ENCODE results near the gene SLC15A5. TPM values are rescaled to one million over a fixed set of nuclear protein-coding genes. Genes with fewer than 3 reads are reported as not detected.

Gene SLC15A5
- total and polyA plus RNA-seq, 4 donors = not detected

DNA sequence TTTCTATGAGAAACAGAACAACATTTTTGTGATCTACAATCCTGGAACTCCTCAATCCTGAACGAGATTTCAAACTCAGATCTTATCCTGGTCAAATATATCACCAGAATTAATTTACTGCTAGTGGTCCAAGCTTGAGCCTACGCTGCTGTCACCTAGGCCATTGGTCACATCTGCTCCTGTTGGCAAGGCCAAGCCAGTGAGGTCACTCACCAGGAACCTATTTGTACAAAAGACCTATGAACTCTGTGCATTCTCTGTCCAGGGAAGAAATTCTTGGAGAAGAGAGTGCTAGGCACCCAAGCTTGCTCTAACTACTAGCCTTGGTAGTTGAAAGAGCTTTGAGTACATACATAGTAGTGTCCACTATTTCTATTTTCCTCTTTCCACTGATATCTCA is 106.1 kb downstream of the SLC15A5 start:
- no peak for ATAC-seq (ENCODE audit: insufficient read depth, low FRiP score)
- DNase-seq = no peak
- H3K9ac ChIP-seq (ENCODE audit: insufficient read depth in 1 of 2, low read length in 2 of 2) = no peak overlapping the region
- no peak overlapping the region for H3K27ac ChIP-seq (ENCODE audit: low read depth in 1 of 2, low read length in 1 of 2)
- H3K4me3 ChIP-seq = no peak overlapping the region
- TF ChIP-seq, protein P1, sequence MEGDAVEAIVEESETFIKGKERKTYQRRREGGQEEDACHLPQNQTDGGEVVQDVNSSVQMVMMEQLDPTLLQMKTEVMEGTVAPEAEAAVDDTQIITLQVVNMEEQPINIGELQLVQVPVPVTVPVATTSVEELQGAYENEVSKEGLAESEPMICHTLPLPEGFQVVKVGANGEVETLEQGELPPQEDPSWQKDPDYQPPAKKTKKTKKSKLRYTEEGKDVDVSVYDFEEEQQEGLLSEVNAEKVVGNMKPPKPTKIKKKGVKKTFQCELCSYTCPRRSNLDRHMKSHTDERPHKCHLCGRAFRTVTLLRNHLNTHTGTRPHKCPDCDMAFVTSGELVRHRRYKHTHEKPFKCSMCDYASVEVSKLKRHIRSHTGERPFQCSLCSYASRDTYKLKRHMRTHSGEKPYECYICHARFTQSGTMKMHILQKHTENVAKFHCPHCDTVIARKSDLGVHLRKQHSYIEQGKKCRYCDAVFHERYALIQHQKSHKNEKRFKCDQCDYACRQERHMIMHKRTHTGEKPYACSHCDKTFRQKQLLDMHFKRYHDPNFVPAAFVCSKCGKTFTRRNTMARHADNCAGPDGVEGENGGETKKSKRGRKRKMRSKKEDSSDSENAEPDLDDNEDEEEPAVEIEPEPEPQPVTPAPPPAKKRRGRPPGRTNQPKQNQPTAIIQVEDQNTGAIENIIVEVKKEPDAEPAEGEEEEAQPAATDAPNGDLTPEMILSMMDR (IDR thresholded peaks at IDR 0.05; ENCODE audit: control extremely low read depth, extremely low read depth) = no peak
- H3K27me3 ChIP-seq (ENCODE audit: control insufficient read depth in 3 of 3, insufficient read depth in 3 of 3, low read length in 2 of 3) = no peaks in the 10 kb centered on the region
- H3K9me3 ChIP-seq (ENCODE audit: control insufficient read depth in 4 of 4, insufficient read depth in 3 of 4, low read length in 3 of 4) = no peaks in the 10 kb centered on the region
- WGBS, 2 donors = 79 to 81% methylated on average over 2 of the region's 2 CpGs
- H3K4me1 ChIP-seq (ENCODE audit: control insufficient read depth in 5 of 5, insufficient read depth in 5 of 5, low read length in 5 of 5) = peaks cover 0 to 2% (median 0%) of the 10 kb centered on the region in 5 donors
- no peaks in the 10 kb centered on the region for H3K36me3 ChIP-seq (ENCODE audit: control insufficient read depth in 4 of 4, insufficient read depth in 4 of 4, low read length in 4 of 4)

DNA sequence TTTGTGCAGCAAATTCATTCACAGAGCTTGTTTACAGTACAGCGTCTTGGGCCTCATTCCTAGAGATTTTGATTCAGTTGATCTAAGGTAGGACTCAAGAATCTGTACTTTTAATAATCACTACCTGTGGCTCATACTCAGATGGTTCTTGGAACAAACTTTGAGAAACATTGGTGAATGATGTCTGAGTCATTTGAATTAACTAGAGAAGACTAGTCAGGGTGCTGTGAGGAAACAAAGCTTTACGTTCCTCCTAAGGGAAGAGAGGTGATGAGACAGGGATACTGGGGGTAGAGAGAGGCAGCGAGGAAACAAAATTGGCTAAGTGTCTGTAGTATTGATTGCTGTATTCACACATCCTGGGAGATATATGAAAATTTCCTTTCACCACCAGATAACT is 109.4 kb downstream of the SLC15A5 start:
- no peaks in the 10 kb centered on the region for H3K9me3 ChIP-seq (ENCODE audit: control insufficient read depth in 4 of 4, insufficient read depth in 3 of 4, low read length in 3 of 4)
- H3K4me3 ChIP-seq = no peak overlapping the region
- H3K27ac ChIP-seq (ENCODE audit: low read depth in 1 of 2, low read length in 1 of 2) = no peak overlapping the region
- no peak overlapping the region for H3K9ac ChIP-seq (ENCODE audit: insufficient read depth in 1 of 2, low read length in 2 of 2)
- ATAC-seq (ENCODE audit: insufficient read depth, low FRiP score) (no peak), DNase-seq (no peak)
- H3K36me3 ChIP-seq (ENCODE audit: control insufficient read depth in 4 of 4, insufficient read depth in 4 of 4, low read length in 4 of 4) = no peaks in the 10 kb centered on the region
- TF ChIP-seq, protein P1 (IDR thresholded peaks at IDR 0.05; ENCODE audit: control extremely low read depth, extremely low read depth) = no peak
- H3K27me3 ChIP-seq (ENCODE audit: control insufficient read depth in 3 of 3, insufficient read depth in 3 of 3, low read length in 2 of 3) = no peaks in the 10 kb centered on the region
- H3K4me1 ChIP-seq (ENCODE audit: control insufficient read depth in 5 of 5, insufficient read depth in 5 of 5, low read length in 5 of 5) = no peaks in the 10 kb centered on the region
- 87 to 90% methylated on average over 3 of the region's 3 CpGs for WGBS, 2 donors

DNA sequence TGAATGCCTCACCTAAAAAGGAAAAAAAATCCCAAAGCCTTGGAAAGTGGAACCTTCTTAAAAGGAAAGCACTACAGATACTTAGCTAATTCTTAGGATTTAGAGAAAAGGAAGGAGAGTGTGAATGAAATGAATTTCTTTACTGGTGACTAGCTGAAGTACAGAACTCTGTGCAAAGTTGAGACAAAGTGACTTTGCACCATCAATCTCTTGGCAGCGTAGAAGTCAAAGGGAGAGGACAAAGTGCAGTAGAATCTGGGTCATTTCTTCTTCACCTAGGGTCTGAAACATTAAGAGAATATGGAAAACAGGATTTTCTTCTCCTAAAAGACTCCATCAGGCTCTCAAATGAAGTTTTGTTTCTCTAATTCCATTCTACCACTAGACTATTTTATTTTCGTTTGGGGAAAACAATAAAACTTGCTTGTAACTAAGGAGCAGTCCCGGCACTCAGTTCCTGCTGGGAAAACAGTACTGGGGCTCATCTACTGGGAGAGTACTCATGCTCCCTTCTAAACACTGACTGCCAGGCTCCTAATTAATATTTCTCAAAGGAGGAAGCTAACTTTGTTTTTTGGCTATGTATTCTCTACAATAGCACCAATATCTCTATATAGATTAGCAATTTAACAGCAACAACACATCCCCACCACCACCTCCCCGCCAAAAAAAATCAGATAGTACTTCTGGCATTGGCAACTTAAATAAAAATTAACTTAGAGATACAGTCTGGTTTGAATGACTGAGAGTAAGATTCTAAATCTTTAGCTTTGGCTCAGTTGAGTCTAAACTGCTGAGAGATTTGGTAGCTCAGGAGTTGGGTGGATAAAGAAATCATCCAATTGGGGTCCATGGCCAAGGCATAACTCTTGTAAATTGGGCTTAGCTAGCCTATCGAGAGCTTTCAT is 110.7 kb downstream of the SLC15A5 start:
- TF ChIP-seq, protein P1 (IDR thresholded peaks at IDR 0.05; ENCODE audit: control extremely low read depth, extremely low read depth) = no peak
- DNase-seq (no peak), ATAC-seq (ENCODE audit: insufficient read depth, low FRiP score) (no peak)
- Histone ChIP-seq H3K27me3 (ENCODE audit: control insufficient read depth in 3 of 3, insufficient read depth in 3 of 3, low read length in 2 of 3) (no peaks in the 10 kb centered on the region), H3K9me3 (ENCODE audit: control insufficient read depth in 4 of 4, insufficient read depth in 3 of 4, low read length in 3 of 4) (no peaks in the 10 kb centered on the region), H3K27ac (ENCODE audit: low read depth in 1 of 2, low read length in 1 of 2) (no peak overlapping the region), H3K36me3 (ENCODE audit: control insufficient read depth in 4 of 4, insufficient read depth in 4 of 4, low read length in 4 of 4) (no peaks in the 10 kb centered on the region), H3K4me3 (no peak overlapping the region), H3K4me1 (ENCODE audit: control insufficient read depth in 5 of 5, insufficient read depth in 5 of 5, low read length in 5 of 5) (no peaks in the 10 kb centered on the region), H3K9ac (ENCODE audit: insufficient read depth in 1 of 2, low read length in 2 of 2) (no peak overlapping the region)
- WGBS, 2 donors = 82 to 87% methylated on average over 5 of the region's 5 CpGs

All from lung (tissue), 12 donors.